Gastroesophageal sphincter (tissue), 4 donors: Measurements from ENCODE around the gene ARHGAP28. TPM values are rescaled to one million over a fixed set of nuclear protein-coding genes. Genes with fewer than 3 reads are reported as not detected.

ENCODE experiments used
- ATAC-seq: fragments of 150-250 bp; one replicate; pipeline ENCODE4 v1.9.1; 2016; ENCODE audit warnings: mild to moderate bottlenecking, moderate library complexity
- H3K27ac ChIP-seq, 4 donors: fragments of 200-600 bp; sonication (generic) in 3 of 4; 1 replicate in 3 of 4; 2 replicates in 1 of 4; pipeline ENCODE4 v1.5.1; 2016 to 2019
- H3K27me3 ChIP-seq: fragments of 200-600 bp; sonication (generic); one replicate; pipeline ENCODE4 v1.5.1; 2019
- H3K36me3 ChIP-seq, 2 donors: fragments of 200-600 bp; sonication (generic); one replicate each; pipeline ENCODE4 v1.5.1; 2019; ENCODE audit warnings: control low read depth in 1 of 2
- H3K4me1 ChIP-seq, 3 donors: fragments of 200-600 bp; sonication (generic); 1 replicate in 2 of 3; 2 replicates in 1 of 3; pipeline ENCODE4 v1.5.1; 2016 to 2019; ENCODE audit warnings: control low read depth in 2 of 3
- H3K4me3 ChIP-seq, 2 donors: fragments of 200-600 bp; sonication (generic); one replicate each; pipeline ENCODE4 v1.5.1; 2019; ENCODE audit warnings: mild to moderate bottlenecking in 1 of 2, moderate library complexity in 1 of 2
- H3K9me3 ChIP-seq, 3 donors: fragments of 200-600 bp; sonication (generic); one replicate each; pipeline ENCODE4 v1.5.1; 2017 to 2019; ENCODE audit warnings: control low read depth in 2 of 3
- EP300 ChIP-seq: sonication (generic); formaldehyde crosslinking; IDR thresholded peaks from one replicate; pipeline ENCODE4 v1.6.1; 2017; ENCODE audit warnings: antibody characterized with exemption, mild to moderate bottlenecking
- POLR2A ChIP-seq, 2 donors: fragments of 450-650 bp; IDR thresholded peaks; one replicate each; pipeline ENCODE4 v1.6.1; 2017; ENCODE audit warnings: antibody characterized with exemption in 2 of 2, mild to moderate bottlenecking in 2 of 2, moderate library complexity in 1 of 2
- POLR2AphosphoS5 ChIP-seq: sonication (generic); formaldehyde crosslinking; IDR thresholded peaks from one replicate; pipeline ENCODE4 v1.6.1; 2017; ENCODE audit warnings: antibody characterized with exemption
- WGBS, 2 donors: methylation state at CpG; one replicate each; pipeline ENCODE4 v1.1.5; 2018; ENCODE audit warnings: low coverage in 1 of 2; 5-methylcytosine and 5-hydroxymethylcytosine counted together
- total RNA-seq, 4 donors: library from RNA; depleted of rRNA; stranded (reverse); fragments of >200 nt; gene quantifications; one replicate each; pipeline ENCODE4 v1.1.0, GENCODE V29; 2016
- TF ChIP-seq, protein P1 (sequence below), 4 experiments: fragments of 200-600 bp in 2 of 4; fragments of 450-650 bp in 2 of 4; sonication (generic) in 1 of 4; IDR thresholded peaks; one replicate each; pipeline ENCODE4 v1.5.1; 2017 to 2019; ENCODE audit warnings: antibody characterized with exemption in 4 of 4, mild to moderate bottlenecking in 2 of 4, moderate library complexity in 2 of 4

The ARHGAP28 gene
- total RNA-seq, 4 donors from 2014 or later: 0.35 to 1.9 (median 1.1) TPM

DNA sequence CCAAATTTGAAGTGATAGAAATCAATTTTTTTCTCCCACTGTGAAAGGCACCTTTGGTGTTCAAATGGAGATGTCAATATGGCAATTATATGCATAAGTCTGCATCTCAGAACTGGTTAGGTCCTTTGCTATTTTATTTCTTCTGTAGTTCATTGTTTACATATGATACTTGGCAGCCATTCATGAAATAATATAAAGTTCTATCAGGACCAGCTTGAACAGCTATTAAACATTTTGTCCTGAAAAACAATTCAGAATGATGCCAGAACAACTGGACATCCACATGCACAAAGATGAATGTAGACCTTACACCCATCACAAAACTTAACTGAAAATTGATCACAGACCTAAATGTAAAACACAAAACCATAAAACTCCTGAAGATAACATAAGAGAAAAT, 41.8 kb upstream of the ARHGAP28 start:
- TF ChIP-seq POLR2A (IDR thresholded peaks at IDR 0.05) (no peak), EP300 (no peak), POLR2AphosphoS5 (no peak)
- TF ChIP-seq, protein P1, sequence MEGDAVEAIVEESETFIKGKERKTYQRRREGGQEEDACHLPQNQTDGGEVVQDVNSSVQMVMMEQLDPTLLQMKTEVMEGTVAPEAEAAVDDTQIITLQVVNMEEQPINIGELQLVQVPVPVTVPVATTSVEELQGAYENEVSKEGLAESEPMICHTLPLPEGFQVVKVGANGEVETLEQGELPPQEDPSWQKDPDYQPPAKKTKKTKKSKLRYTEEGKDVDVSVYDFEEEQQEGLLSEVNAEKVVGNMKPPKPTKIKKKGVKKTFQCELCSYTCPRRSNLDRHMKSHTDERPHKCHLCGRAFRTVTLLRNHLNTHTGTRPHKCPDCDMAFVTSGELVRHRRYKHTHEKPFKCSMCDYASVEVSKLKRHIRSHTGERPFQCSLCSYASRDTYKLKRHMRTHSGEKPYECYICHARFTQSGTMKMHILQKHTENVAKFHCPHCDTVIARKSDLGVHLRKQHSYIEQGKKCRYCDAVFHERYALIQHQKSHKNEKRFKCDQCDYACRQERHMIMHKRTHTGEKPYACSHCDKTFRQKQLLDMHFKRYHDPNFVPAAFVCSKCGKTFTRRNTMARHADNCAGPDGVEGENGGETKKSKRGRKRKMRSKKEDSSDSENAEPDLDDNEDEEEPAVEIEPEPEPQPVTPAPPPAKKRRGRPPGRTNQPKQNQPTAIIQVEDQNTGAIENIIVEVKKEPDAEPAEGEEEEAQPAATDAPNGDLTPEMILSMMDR (IDR thresholded peaks at IDR 0.05): no peak
- no peak overlapping the region for H3K4me3 ChIP-seq
- no peaks in the 10 kb centered on the region for H3K4me1 ChIP-seq
- H3K27ac ChIP-seq: no peak overlapping the region
- H3K9me3 ChIP-seq: no peaks in the 10 kb centered on the region
- ATAC-seq: no peak
- H3K36me3 ChIP-seq: no peaks in the 10 kb centered on the region
- H3K27me3 ChIP-seq: peaks cover 7% of the 10 kb centered on the region

DNA sequence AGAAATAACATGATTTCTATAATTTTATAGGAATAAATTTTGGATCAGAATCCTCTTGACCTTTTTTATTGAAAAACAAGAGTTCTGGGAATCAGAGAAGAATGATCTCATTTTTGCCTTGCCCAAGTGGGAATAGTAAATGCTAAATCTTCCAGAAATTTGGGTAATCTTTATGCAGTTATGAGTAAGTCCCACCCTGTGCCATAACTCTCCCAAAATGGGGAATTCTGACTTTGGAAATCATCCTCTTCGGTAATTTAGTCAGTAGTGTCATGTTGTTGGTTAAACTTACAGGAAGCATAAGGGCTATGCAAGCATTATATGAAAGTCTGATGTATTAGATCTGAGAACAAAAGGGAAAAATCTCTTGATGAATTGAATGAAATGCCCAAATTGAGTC, 20.6 kb upstream of the ARHGAP28 start:
- Histone ChIP-seq H3K27ac (no peak overlapping the region), H3K36me3 (no peaks in the 10 kb centered on the region), H3K4me1 (no peaks in the 10 kb centered on the region), H3K27me3 (no peaks in the 10 kb centered on the region), H3K9me3 (no peaks in the 10 kb centered on the region), H3K4me3 (no peak overlapping the region)
- ATAC-seq: no peak
- no peak for TF ChIP-seq POLR2AphosphoS5
- TF ChIP-seq, protein P1 (IDR thresholded peaks at IDR 0.05): no peak
- TF ChIP-seq EP300: no peak
- TF ChIP-seq POLR2A (IDR thresholded peaks at IDR 0.05): no peak
- 67% methylated on average over 1 of the region's 1 CpG for WGBS, 2 donors

- 100% methylated on average over 1 of the region's 1 CpG for WGBS, 2 donors
- Histone ChIP-seq H3K36me3 (no peaks in the 10 kb centered on the region), H3K4me3 (no peak overlapping the region), H3K4me1 (no peaks in the 10 kb centered on the region), H3K27me3 (no peaks in the 10 kb centered on the region), H3K27ac (no peak overlapping the region), H3K9me3 (no peaks in the 10 kb centered on the region)
- TF ChIP-seq EP300 (no peak), POLR2AphosphoS5 (no peak), POLR2A (IDR thresholded peaks at IDR 0.05) (no peak)
- TF ChIP-seq, protein P1 (IDR thresholded peaks at IDR 0.05): no peak
- no peak for ATAC-seq
These were observed 18.0 kb upstream of the ARHGAP28 start for GRCh38 chr18:6711467-6711866.

GRCh38 chr18:6712401-6712800, 17.1 kb upstream of the ARHGAP28 start:
- 100% methylated on average over 1 of the region's 1 CpG; no CpG with 5 or more reads in 1 of the 2 donors for WGBS, 2 donors
- no peak for ATAC-seq
- no peak for TF ChIP-seq POLR2A (IDR thresholded peaks at IDR 0.05)
- no peak for TF ChIP-seq EP300
- TF ChIP-seq, protein P1 (IDR thresholded peaks at IDR 0.05): no peak
- TF ChIP-seq POLR2AphosphoS5: no peak
- no peaks in the 10 kb centered on the region for H3K27me3 ChIP-seq
- H3K4me1 ChIP-seq: no peaks in the 10 kb centered on the region
- no peak overlapping the region for H3K4me3 ChIP-seq
- no peaks in the 10 kb centered on the region for H3K9me3 ChIP-seq
- no peak overlapping the region for H3K27ac ChIP-seq
- no peaks in the 10 kb centered on the region for H3K36me3 ChIP-seq

DNA sequence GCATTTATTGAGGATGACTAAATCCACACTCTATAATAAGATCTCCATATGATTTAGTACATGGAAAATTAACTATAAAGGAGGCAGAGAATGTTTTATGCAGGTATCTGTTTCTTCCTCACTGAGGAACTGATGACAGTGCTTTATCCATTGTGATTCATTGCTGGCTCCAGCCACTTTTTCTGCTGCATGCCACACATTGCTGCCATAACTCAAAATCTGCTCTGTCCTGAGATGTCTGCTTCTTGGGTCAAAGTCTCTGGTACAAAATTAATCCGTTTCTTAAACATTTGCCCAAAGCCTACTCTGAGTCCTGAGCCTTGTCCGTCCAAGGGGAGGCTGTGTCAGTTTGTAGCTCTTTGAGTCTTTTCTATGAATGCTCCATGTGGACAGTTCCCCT, 15.5 kb upstream of the ARHGAP28 start:
- H3K27me3 ChIP-seq: no peaks in the 10 kb centered on the region
- H3K4me1 ChIP-seq: no peaks in the 10 kb centered on the region
- no peak for ATAC-seq
- H3K36me3 ChIP-seq: no peaks in the 10 kb centered on the region
- TF ChIP-seq, protein P1 (IDR thresholded peaks at IDR 0.05): no peak
- TF ChIP-seq EP300: no peak
- TF ChIP-seq POLR2AphosphoS5: no peak
- TF ChIP-seq POLR2A (IDR thresholded peaks at IDR 0.05): no peak
- whole genome bisulfite sequencing, 2 donors: 17 to 78% methylated on average over 1 to 2 of the region's 2 CpGs
- H3K9me3 ChIP-seq: no peaks in the 10 kb centered on the region
- H3K27ac ChIP-seq: no peak overlapping the region
- H3K4me3 ChIP-seq: no peak overlapping the region
